ENCODE results near the gene PFKFB2. TPM values are rescaled to one million over a fixed set of nuclear protein-coding genes. Genes with fewer than 3 reads are reported as not detected.

The PFKFB2 gene
- total RNA-seq, 2 donors from 2014 or later, result 3.8 to 6.9 TPM

Other genes starting within 250 kb of the PFKFB2 start
- gene IL20, start 187.7 kb upstream of the PFKFB2 start, total RNA-seq, result not detected
- gene IL24, start 155.8 kb upstream of the PFKFB2 start, total RNA-seq, result 10 to 100 TPM; 19.0 to 22.2 TPM
- gene FCMR, start 131.3 kb upstream of the PFKFB2 start, total RNA-seq, result 10 to 100 TPM; 31.4 to 37.3 TPM
- under 1 TPM in 1 of 2 donors, not detected in 1; 0.05 TPM for gene PIGR, start 106.8 kb upstream of the PFKFB2 start, total RNA-seq
- gene FCAMR, start 82.8 kb upstream of the PFKFB2 start, total RNA-seq, result not detected
- gene C1orf116, start 20.5 kb upstream of the PFKFB2 start, total RNA-seq, result under 1 TPM in 1 of 2 donors, not detected in 1; 0.06 TPM
- 10 to 100 TPM in 1 of 2 donors, 1 to 10 TPM in 1; 6.6 to 23.4 TPM for gene YOD1, start 2.1 kb upstream of the PFKFB2 start, total RNA-seq
- 1 to 10 TPM; 8.3 to 8.9 TPM for gene C4BPB, start 35.6 kb downstream of the PFKFB2 start, total RNA-seq
- not detected for gene C4BPA, start 51.0 kb downstream of the PFKFB2 start, total RNA-seq

Measured in activated naive CD4-positive, alpha-beta T cell treated with anti-CD3 and anti-CD28 coated beads, Interleukin-2, amount 50 U/mL, for 72 hours (primary cell).